GM12878 (cell line): Measurements from ENCODE around the gene FBXL17. TPM values are rescaled to one million over a fixed set of nuclear protein-coding genes. Genes with fewer than 3 reads are reported as not detected.

ENCODE experiments used
- ATAC-seq: fragments of 200-7000 bp; cut with Tn5 transposase; 3 replicates; pipeline ENCODE4 v1.9.1; 2020; ENCODE audit warnings: mild to moderate bottlenecking, moderate library complexity
- BruUV-seq: library from RNA; stranded (reverse); fragments of 400-500 nt; replicated peaks from 2 replicates; lab custom pipeline; 2021; lab: Mats Ljungman, UMichigan
- CTCF ChIA-PET: fragments of 300-600 bp; sonication (Branson Sonifier 250); formaldehyde crosslinking; extraction: SDS; loops from one replicate; lab custom pipeline; 2021; ENCODE audit warnings: inconsistent platforms; lab: Yijun Ruan, JAX
- POLR2A ChIA-PET: fragments of 350-600 bp; formaldehyde crosslinking; extraction: SDS; loops from one replicate; lab custom pipeline; 2021; ENCODE audit warnings: inconsistent platforms; lab: Charles Lee
- RAD21 ChIA-PET: fragments of 300-600 bp; sonication (Branson Sonifier 250); formaldehyde crosslinking; loops from one replicate; lab custom pipeline; 2023; ENCODE audit warnings: antibody characterized with exemption; ENCODE audit not compliant: unreplicated experiment; lab: Charles Lee
- SMC1A ChIA-PET: fragments of 300-600 bp; sonication (Branson Sonifier 250); formaldehyde crosslinking; loops from one replicate; lab custom pipeline; 2023; ENCODE audit not compliant: unreplicated experiment, uncharacterized antibody; lab: Charles Lee
- DNase-seq: peaks from one replicate; pipeline ENCODE4 v3.0.0-alpha.2; 2011; ENCODE audit warnings: low read depth, low spot score
- FAIRE-seq: peaks from 3 replicates; lab custom pipeline; 2011; peaks lifted over from hg19 to GRCh38; lab: Jason Lieb, UNC
- H2AFZ ChIP-seq: 2 replicates; pipeline ENCODE4 v1.6.0; 2011; ENCODE audit warnings: low read depth, low read length, control low read depth; ENCODE audit not compliant: control insufficient read depth
- H3K27ac ChIP-seq: 2 replicates; pipeline ENCODE4 v1.5.1; 2011; ENCODE audit warnings: control low read depth; ENCODE audit not compliant: control insufficient read depth, insufficient read depth
- H3K27me3 ChIP-seq, 2 experiments: replicated peaks in 1 of 2; 2 replicates each; pipeline versions ENCODE4 v1.6.0 to v1.6.1; 2011; ENCODE audit warnings: low read length in 1 of 2; ENCODE audit not compliant: control insufficient read depth in 2 of 2, insufficient read depth in 2 of 2
- H3K36me3 ChIP-seq, 2 experiments: 2 replicates each; pipeline ENCODE4 v1.5.1; 2011; ENCODE audit warnings: low read length in 1 of 2; ENCODE audit not compliant: control insufficient read depth in 2 of 2, insufficient read depth in 2 of 2
- H3K4me1 ChIP-seq: 2 replicates; pipeline ENCODE4 v1.6.1; 2011; ENCODE audit warnings: mild to moderate bottlenecking, low read length, moderate library complexity, mixed read lengths; ENCODE audit not compliant: control insufficient read depth, insufficient read depth
- H3K4me2 ChIP-seq: 2 replicates; pipeline ENCODE4 v1.6.0; 2011; ENCODE audit warnings: control low read depth; ENCODE audit not compliant: control insufficient read depth, insufficient read depth
- H3K4me3 ChIP-seq: fragments of 200-600 bp; sonication (generic); 2 replicates; pipeline ENCODE4 v1.5.1; 2016
- H3K79me2 ChIP-seq: 2 replicates; pipeline ENCODE4 v1.6.0; 2011; ENCODE audit warnings: low read length; ENCODE audit not compliant: control insufficient read depth, insufficient read depth
- H3K9ac ChIP-seq: 2 replicates; pipeline ENCODE4 v1.8.0; 2011; ENCODE audit warnings: low read length, control low read depth, mixed read lengths; ENCODE audit not compliant: control insufficient read depth, insufficient read depth
- H3K9me3 ChIP-seq: replicated peaks from 3 replicates; pipeline ENCODE4 v1.5.1; 2011; ENCODE audit warnings: mild to moderate bottlenecking, low read length; ENCODE audit not compliant: control insufficient read depth, insufficient read depth
- H4K20me1 ChIP-seq: 2 replicates; pipeline ENCODE4 v1.6.0; 2011; ENCODE audit not compliant: control insufficient read depth, insufficient read depth
- ASH2L ChIP-seq: fragments of 300-600, 200-600 bp; sonication (generic); IDR thresholded peaks from 2 replicates; pipeline ENCODE4 v1.6.1; 2017; ENCODE audit warnings: low read depth, mild to moderate bottlenecking, borderline replicate concordance
- CBFB ChIP-seq: IDR thresholded peaks from 2 replicates; pipeline ENCODE4 v1.6.1; 2016; ENCODE audit warnings: antibody characterized with exemption, low read depth
- CHD4 ChIP-seq: fragments of 200-600 bp; sonication (generic); IDR thresholded peaks from 2 replicates; pipeline ENCODE4 v1.6.1; 2016; ENCODE audit warnings: mild to moderate bottlenecking
- FOS ChIP-seq: IDR thresholded peaks from 3 replicates; pipeline ENCODE4 v1.6.1; 2011; ENCODE audit warnings: borderline replicate concordance; ENCODE audit not compliant: insufficient read length; ENCODE audit errors: extremely low read depth
- NFYA ChIP-seq: IDR thresholded peaks from 2 replicates; pipeline ENCODE4 v1.6.1; 2011; ENCODE audit warnings: low read depth, mild to moderate bottlenecking, low read length, improper control_type of control experiment, borderline replicate concordance
- RB1 ChIP-seq: fragments of 450-650 bp; formaldehyde crosslinking; IDR thresholded peaks from 2 replicates; pipeline ENCODE4 v1.6.1; 2017; ENCODE audit warnings: mild to moderate bottlenecking, borderline replicate concordance
- RBBP5 ChIP-seq: fragments of 200-600 bp; sonication (generic); conservative IDR thresholded peaks from 2 replicates; pipeline ENCODE4 v1.6.1; 2016
- RUNX3 ChIP-seq: IDR thresholded peaks from 2 replicates; pipeline ENCODE4 v1.6.1; 2012; ENCODE audit warnings: low read length, inconsistent platforms
- STAT1 ChIP-seq: fragments of 450-650 bp; conservative IDR thresholded peaks from 2 replicates; pipeline ENCODE4 v1.6.1; 2014; ENCODE audit warnings: antibody characterized with exemption, mild to moderate bottlenecking
- TARDBP ChIP-seq: IDR thresholded peaks from 2 replicates; pipeline ENCODE4 v1.6.1; 2016; ENCODE audit warnings: borderline replicate concordance
- in situ Hi-C: fragments of 300-500 bp; cut with MboI; formaldehyde crosslinking; loops from 9 replicates; pipeline ENCODE4 v1.14.3; 2018; ENCODE audit warnings: mixed read lengths
- intact Hi-C: fragments of 100-400 bp; cut with micrococcal nuclease; formaldehyde crosslinking; loops from one replicate; pipeline ENCODE4 v1.14.2; 2022; ENCODE audit not compliant: unreplicated experiment
- polyA plus RNA-seq, 11 experiments: library from polyadenylated mRNA; depleted of rRNA in 4 of 11; unstranded in 6 of 11; stranded (reverse) in 5 of 11; fragments of >200 nt; fragmentation: Nextera tagmentation in 4 of 11; fragmentation: Illumina TruSeq in 1 of 11; extraction: Ambion mirVana in 4 of 11; extraction: Trizol in 1 of 11; gene quantifications; 1 replicate in 1 of 11; 2 replicates in 10 of 11; pipeline versions ENCODE4 v1.2.1 to v1.2.3, GENCODE V29; 2011 to 2016; ENCODE audit warnings: inconsistent platforms in 2 of 11, missing spikeins in 2 of 11, low read depth in 1 of 11
- total RNA-seq, 4 experiments: library from RNA; depleted of rRNA in 3 of 4; stranded (reverse); fragments of >200 nt in 3 of 4; fragmentation: Illumina TruSeq in 1 of 4; extraction: Trizol in 1 of 4; gene quantifications; 2 replicates each; pipeline versions ENCODE4 v1.2.1 to v1.2.3, GENCODE V29; 2013 to 2021
- TF ChIP-seq, protein P1 (sequence below): IDR thresholded peaks from 2 replicates; pipeline ENCODE4 v1.6.1; 2012; ENCODE audit warnings: mild to moderate bottlenecking, low read depth, low read length
- TF ChIP-seq, protein P2 (sequence below): IDR thresholded peaks from 2 replicates; pipeline ENCODE4 v1.6.1; 2011; ENCODE audit warnings: low read depth, mild to moderate bottlenecking, low read length, moderate library complexity, borderline replicate concordance; ENCODE audit errors: extremely low read depth
- TF ChIP-seq, protein P3 (sequence below): fragments of 450-650 bp; IDR thresholded peaks from 2 replicates; pipeline ENCODE4 v1.6.1; 2017; ENCODE audit warnings: low read depth, mild to moderate bottlenecking, moderate library complexity
- TF ChIP-seq, protein P4 (sequence below): fragments of 450-650 bp; IDR thresholded peaks from 2 replicates; pipeline ENCODE4 v1.6.1; 2017; ENCODE audit warnings: mild to moderate bottlenecking, low read depth, inconsistent platforms; ENCODE audit not compliant: poor library complexity, severe bottlenecking
- TF ChIP-seq, protein P5 (sequence below): fragments of 450-650 bp; IDR thresholded peaks from 2 replicates; pipeline ENCODE4 v1.6.1; 2016; ENCODE audit warnings: mild to moderate bottlenecking

Gene FBXL17
- total and polyA plus RNA-seq, 10 of the 15 experiments (the other 5 are each of a cell fraction or from before 2014, with no cell fraction given), result 0.88 to 9.0 (median 4.4) TPM

DNA sequence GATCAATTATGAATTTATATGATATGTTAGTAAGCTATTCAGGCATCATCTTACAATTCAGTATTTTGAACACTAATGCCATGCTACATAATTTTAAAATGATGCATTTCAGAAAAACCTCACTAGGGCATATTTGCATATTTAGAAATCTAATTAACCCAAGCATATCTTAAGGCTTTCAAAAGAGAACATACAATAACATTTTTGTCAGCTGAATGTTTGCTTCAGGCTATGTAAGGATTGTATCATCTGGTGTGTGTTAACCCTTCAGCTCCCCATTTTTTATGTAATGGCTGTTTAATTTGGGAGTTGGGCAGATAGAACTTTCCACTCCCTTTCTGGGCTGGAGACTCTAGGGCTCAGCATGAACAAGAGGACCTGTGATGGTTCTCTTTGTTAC lies 412.1 kb downstream of the FBXL17 start:
- Histone ChIP-seq H2AFZ (no peak overlapping the region), H3K27ac (no peak overlapping the region), H4K20me1 (no peaks in the 10 kb centered on the region), H3K9me3 (no peaks in the 10 kb centered on the region), H3K9ac (no peak overlapping the region), H3K79me2 (no peaks in the 10 kb centered on the region), H3K36me3 (no peaks in the 10 kb centered on the region), H3K4me3 (no peak overlapping the region), H3K27me3 (no peaks in the 10 kb centered on the region), H3K4me2 (no peak overlapping the region), H3K4me1 (no peaks in the 10 kb centered on the region)
- ChIA-PET POLR2A (no interaction called here), RAD21 (no interaction called here), CTCF (no interaction called here), SMC1A (interaction anchor here (0.9 kb wide), 1 partner anchor 10 kb away, joined by 3 read pairs; no protein-coding TSS in a partner anchor)
- ATAC-seq, result no peak
- no peak for DNase-seq
- in situ Hi-C loops (no loop called here), intact Hi-C loops (no loop called here)
- no peak for FAIRE-seq
- BruUV-seq, result no TSS peak
- TF ChIP-seq, protein P1, sequence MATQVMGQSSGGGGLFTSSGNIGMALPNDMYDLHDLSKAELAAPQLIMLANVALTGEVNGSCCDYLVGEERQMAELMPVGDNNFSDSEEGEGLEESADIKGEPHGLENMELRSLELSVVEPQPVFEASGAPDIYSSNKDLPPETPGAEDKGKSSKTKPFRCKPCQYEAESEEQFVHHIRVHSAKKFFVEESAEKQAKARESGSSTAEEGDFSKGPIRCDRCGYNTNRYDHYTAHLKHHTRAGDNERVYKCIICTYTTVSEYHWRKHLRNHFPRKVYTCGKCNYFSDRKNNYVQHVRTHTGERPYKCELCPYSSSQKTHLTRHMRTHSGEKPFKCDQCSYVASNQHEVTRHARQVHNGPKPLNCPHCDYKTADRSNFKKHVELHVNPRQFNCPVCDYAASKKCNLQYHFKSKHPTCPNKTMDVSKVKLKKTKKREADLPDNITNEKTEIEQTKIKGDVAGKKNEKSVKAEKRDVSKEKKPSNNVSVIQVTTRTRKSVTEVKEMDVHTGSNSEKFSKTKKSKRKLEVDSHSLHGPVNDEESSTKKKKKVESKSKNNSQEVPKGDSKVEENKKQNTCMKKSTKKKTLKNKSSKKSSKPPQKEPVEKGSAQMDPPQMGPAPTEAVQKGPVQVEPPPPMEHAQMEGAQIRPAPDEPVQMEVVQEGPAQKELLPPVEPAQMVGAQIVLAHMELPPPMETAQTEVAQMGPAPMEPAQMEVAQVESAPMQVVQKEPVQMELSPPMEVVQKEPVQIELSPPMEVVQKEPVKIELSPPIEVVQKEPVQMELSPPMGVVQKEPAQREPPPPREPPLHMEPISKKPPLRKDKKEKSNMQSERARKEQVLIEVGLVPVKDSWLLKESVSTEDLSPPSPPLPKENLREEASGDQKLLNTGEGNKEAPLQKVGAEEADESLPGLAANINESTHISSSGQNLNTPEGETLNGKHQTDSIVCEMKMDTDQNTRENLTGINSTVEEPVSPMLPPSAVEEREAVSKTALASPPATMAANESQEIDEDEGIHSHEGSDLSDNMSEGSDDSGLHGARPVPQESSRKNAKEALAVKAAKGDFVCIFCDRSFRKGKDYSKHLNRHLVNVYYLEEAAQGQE, result no peak
- TF ChIP-seq FOS (no peak), ASH2L (no peak), TARDBP (no peak), NFYA (no peak), CBFB (no peak), RBBP5 (no peak), RB1 (no peak), STAT1 (no peak), RUNX3 (no peak), CHD4 (no peak)
- TF ChIP-seq, protein P2, sequence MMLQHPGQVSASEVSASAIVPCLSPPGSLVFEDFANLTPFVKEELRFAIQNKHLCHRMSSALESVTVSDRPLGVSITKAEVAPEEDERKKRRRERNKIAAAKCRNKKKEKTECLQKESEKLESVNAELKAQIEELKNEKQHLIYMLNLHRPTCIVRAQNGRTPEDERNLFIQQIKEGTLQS, result no peak
- TF ChIP-seq, protein P3, sequence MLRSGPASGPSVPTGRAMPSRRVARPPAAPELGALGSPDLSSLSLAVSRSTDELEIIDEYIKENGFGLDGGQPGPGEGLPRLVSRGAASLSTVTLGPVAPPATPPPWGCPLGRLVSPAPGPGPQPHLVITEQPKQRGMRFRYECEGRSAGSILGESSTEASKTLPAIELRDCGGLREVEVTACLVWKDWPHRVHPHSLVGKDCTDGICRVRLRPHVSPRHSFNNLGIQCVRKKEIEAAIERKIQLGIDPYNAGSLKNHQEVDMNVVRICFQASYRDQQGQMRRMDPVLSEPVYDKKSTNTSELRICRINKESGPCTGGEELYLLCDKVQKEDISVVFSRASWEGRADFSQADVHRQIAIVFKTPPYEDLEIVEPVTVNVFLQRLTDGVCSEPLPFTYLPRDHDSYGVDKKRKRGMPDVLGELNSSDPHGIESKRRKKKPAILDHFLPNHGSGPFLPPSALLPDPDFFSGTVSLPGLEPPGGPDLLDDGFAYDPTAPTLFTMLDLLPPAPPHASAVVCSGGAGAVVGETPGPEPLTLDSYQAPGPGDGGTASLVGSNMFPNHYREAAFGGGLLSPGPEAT, result no peak
- TF ChIP-seq, protein P4, sequence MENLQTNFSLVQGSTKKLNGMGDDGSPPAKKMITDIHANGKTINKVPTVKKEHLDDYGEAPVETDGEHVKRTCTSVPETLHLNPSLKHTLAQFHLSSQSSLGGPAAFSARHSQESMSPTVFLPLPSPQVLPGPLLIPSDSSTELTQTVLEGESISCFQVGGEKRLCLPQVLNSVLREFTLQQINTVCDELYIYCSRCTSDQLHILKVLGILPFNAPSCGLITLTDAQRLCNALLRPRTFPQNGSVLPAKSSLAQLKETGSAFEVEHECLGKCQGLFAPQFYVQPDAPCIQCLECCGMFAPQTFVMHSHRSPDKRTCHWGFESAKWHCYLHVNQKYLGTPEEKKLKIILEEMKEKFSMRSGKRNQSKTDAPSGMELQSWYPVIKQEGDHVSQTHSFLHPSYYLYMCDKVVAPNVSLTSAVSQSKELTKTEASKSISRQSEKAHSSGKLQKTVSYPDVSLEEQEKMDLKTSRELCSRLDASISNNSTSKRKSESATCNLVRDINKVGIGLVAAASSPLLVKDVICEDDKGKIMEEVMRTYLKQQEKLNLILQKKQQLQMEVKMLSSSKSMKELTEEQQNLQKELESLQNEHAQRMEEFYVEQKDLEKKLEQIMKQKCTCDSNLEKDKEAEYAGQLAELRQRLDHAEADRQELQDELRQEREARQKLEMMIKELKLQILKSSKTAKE, result no peak
- TF ChIP-seq, protein P5, sequence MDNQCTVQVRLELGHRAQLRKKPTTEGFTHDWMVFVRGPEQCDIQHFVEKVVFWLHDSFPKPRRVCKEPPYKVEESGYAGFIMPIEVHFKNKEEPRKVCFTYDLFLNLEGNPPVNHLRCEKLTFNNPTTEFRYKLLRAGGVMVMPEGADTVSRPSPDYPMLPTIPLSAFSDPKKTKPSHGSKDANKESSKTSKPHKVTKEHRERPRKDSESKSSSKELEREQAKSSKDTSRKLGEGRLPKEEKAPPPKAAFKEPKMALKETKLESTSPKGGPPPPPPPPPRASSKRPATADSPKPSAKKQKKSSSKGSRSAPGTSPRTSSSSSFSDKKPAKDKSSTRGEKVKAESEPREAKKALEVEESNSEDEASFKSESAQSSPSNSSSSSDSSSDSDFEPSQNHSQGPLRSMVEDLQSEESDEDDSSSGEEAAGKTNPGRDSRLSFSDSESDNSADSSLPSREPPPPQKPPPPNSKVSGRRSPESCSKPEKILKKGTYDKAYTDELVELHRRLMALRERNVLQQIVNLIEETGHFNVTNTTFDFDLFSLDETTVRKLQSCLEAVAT, result no peak
